ENCODE results near the gene BBS5.
"Not testable (repeated sequence)": the region's sequence is repeated elsewhere in the genome, so short reads cannot be mapped to it uniquely, and the experiment has no call there.

BBS5 gene

DNA sequence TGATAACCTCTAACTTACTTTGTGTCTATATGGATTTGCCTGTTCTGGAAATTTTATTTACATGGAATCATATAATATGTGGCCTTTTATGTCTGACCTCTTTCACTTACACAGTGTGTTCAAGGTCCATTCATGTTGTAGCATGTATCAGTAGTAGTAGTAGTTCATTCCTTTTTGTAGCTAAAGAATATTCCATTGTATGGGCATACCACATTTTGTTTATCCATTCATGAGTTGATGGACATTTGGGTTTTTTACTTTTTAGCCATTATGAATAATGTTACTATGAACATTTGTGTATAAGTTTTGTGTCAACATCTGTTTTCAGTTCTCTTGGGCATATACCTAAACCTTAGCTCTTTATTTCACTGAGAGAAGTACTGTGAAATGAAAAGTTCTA lies 11.5 kb downstream of the BBS5 start:
- no peak for DNase-seq

GRCh38 chr2:169491378-169491777 lies 12.1 kb downstream of the BBS5 start:
- no peak for DNase-seq

- no peak for DNase-seq
Observed at GRCh38 chr2:169493360-169493759, 14.1 kb downstream of the BBS5 start.

GRCh38 chr2:169495310-169495928 lies 16.1 kb downstream of the BBS5 start:
- DNase-seq, result no peak

- DNase-seq, result no peak
Observed at GRCh38 chr2:169504651-169505050, 25.4 kb downstream of the BBS5 start.

DNA sequence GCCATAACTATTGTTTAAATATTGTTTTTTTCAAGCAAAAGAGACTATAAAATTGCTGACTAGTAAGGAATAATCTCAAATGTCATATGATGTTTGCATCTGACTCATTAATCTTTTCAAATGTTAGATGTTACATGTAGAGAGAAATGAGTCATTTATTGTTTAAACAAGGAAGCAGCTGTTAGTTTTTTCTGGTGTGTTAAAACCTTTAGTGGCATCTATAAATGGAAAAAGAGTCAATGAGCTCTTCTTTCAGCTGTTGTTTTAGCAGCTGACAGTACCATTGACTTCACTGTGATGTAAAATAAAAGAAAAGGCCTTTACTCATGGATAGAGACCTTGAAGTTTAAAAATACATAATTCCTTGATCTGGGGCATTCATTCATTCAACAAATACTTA lies 28.4 kb downstream of the BBS5 start:
- no peak for DNase-seq

DNA sequence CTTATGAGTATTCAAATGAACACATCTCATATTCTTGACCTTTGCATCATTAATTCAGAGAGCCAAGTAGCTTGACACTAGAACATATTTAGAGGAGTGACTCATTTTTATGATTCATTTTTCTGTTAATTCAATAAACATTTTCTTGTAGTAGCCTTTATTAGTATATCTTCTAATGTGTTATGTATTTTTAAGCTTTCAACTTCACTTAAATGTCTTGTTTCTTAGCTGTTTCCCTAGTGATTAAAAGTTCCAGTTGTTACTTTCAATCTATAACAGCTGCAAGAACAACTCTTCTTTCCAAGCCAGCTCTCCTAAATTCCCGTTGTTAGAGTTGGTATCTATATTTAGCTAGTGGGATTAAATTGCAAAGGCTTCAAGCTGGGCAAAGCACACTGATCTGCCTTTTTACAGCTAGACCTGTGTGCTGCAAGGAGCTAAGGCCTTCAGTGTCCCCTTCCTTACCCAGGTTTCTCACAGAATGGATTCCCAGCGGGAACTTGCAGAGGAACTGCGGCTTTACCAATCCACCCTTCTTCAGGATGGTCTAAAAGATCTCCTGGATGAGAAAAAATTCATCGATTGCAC lies 30.1 kb downstream of the BBS5 start, which contains the start of gene KLHL41:
Gene KLHL41, plus strand, starts transcription at position 405 of the 588 bp plus-strand sequence. Its CDS starts 77 bp downstream, at position 482.
- no peak for DNase-seq

DNA sequence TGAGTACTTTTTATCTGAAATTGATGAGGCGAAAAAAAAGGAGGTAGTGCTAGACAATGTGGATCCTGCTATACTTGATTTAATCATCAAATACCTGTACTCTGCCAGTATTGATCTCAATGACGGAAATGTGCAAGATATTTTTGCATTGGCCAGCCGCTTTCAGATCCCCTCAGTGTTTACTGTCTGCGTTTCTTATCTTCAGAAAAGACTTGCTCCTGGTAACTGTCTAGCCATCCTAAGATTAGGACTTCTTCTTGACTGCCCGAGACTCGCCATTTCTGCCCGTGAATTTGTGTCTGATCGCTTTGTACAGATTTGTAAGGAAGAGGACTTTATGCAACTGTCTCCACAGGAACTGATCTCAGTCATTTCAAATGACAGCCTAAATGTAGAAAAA lies 30.7 kb downstream of the BBS5 start:
- no peak for DNase-seq

DNA sequence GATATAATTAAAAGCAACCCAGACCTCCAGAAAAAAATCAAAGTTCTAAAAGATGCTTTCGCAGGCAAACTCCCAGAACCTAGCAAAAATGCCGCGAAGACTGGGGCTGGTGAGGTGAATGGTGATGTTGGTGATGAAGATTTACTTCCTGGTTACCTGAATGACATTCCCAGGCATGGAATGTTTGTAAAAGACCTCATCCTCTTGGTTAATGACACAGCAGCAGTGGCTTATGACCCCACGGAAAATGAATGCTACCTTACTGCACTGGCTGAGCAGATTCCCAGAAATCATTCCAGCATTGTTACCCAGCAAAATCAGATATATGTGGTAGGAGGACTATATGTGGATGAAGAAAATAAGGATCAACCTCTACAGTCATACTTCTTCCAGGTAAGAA lies 31.2 kb downstream of the BBS5 start:
- no peak for DNase-seq

DNA sequence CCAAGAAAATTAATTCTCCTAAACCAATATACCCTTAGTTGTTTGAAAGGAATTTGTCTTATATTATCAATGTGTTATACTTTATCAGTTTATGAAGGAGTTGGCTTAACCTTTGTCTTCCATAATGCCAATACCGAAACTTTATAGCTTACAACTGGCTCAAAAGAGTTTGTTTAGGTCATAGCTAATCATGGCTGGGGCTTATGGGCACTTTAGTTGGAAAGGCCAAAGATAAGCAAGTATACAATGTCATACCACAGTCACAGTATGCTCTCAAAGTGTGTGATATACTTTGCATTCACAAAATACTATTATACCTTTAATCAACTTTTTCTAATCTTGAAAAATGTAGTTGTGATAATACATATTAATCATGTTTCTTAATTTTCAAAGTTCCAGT lies 32.5 kb downstream of the BBS5 start:
- no peak for DNase-seq

GRCh38 chr2:169512525-169512924 lies 33.2 kb downstream of the BBS5 start:
- no peak for DNase-seq

DNA sequence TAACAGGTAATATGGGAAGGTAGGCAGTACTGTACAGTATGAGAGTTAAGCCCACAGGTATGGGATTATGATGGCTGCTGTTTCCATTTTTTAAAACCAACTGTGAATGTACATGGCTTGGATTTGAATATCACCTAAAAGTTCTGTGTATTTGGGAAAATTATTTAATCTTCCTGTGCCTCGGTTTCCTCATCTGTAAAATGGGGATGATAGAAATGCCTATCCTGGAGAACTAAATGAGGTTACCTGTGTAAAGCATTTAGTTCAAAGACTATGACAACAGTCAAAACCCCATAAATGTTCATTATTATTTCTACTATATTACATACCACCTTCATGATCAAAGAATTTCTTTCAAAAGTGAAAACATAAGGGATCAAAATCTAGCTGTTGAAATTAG lies 33.8 kb downstream of the BBS5 start:
- no peak for DNase-seq

GRCh38 chr2:169513926-169514325 lies 34.6 kb downstream of the BBS5 start:
- no peak for DNase-seq

DNA sequence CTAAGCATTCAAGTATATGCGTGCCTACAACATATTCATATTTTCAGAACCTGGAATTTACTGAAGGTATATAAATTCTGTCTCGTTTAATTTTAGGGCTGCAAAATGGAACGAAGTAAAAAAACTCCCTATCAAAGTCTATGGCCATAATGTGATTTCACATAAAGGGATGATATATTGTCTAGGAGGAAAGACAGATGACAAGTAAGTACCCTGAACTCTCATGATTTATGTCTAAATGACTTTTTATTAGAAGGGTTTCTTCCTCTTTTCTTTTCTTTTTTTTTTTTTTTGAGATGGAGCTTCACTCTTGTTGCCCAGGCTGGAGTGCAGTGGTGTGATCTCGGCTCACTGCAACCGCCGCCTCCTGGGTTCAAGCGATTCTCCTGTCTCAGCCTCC lies 35.5 kb downstream of the BBS5 start:
- DNase-seq, result not testable (repeated sequence)

- not testable (repeated sequence) for DNase-seq
Observed at GRCh38 chr2:169516488-169516995, 37.2 kb downstream of the BBS5 start.

- no peak for DNase-seq
Observed at GRCh38 chr2:169520896-169521295, 41.6 kb downstream of the BBS5 start.

DNA sequence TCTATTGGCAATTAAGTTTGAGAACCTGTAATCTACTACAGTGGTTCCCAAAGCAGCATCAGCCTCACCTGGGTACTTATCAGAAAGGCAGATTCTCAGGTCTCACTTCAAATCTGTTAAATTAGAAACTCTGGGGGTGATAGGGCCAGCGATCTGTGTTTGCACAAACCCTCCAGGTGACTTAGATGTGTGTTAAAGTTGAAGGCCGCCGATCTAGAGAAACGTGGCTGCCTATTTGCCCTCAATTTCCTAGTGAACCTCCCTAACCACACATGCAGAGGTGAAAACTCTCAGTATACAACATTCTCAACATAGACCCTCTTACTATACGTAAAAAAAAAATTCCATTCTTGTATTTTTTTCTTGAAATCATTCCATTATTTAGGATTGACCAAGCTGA lies 44.4 kb downstream of the BBS5 start:
- DNase-seq, result no peak

DNA sequence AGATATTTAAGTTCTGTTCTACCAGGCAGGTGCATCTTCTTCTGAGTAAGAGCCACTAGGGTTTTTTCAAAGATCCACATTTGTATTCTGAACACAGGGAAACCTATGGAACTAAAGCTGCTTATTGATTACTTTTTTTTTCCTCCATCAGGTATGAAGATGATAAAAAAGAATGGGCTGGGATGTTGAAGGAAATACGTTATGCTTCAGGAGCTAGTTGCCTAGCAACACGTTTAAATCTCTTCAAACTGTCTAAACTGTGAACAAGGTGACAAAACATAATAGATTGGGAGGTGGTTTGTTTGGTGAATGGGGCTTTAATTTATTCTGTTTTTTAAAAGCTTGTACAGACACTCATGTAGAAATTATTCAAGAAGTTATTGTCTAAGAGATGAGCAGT lies 46.1 kb downstream of the BBS5 start:
- no peak for DNase-seq

GRCh38 chr2:169526451-169526850 lies 47.2 kb downstream of the BBS5 start:
- no peak for DNase-seq

- peak; percentile 2 for DNase-seq
Observed at GRCh38 chr2:169528271-169528701, 49.0 kb downstream of the BBS5 start.

- DNase-seq, result not testable (repeated sequence)
Observed at GRCh38 chr2:169539460-169539859, 60.2 kb downstream of the BBS5 start.

- DNase-seq, result no peak
Observed at GRCh38 chr2:169540146-169540545, 60.9 kb downstream of the BBS5 start.

- DNase-seq, result no peak
Observed at GRCh38 chr2:169542433-169542832, 63.1 kb downstream of the BBS5 start.

- DNase-seq, result no peak
Observed at GRCh38 chr2:169546756-169547155, 67.5 kb downstream of the BBS5 start.
